Endodermal cell (in vitro differentiated cells): ENCODE measurements around the gene TRIB2. TPM values are rescaled to one million over a fixed set of nuclear protein-coding genes. Genes with fewer than 3 reads are reported as not detected.

Experiments
- DNase-seq: peaks from one replicate; pipeline ENCODE4 v3.0.0-alpha.2; 2017
- H3K27ac ChIP-seq: 2 replicates; pipeline ENCODE4 v1.5.1; 2013; ENCODE audit warnings: mild to moderate bottlenecking, low read depth, low read length, moderate library complexity
- H3K27me3 ChIP-seq: 2 replicates; pipeline ENCODE4 v1.6.1; 2013; ENCODE audit warnings: mild to moderate bottlenecking, low read length, moderate library complexity; ENCODE audit not compliant: insufficient read depth, control insufficient read depth, poor library complexity, severe bottlenecking
- H3K36me3 ChIP-seq: 2 replicates; pipeline ENCODE4 v1.7.0; 2013; ENCODE audit warnings: mild to moderate bottlenecking, low read length, moderate library complexity; ENCODE audit not compliant: control insufficient read depth, insufficient read depth
- H3K4me1 ChIP-seq: one replicate; pipeline ENCODE4 v1.7.0; 2013; ENCODE audit warnings: low read length; ENCODE audit not compliant: control insufficient read depth, insufficient read depth
- H3K4me3 ChIP-seq: 2 replicates; pipeline ENCODE4 v1.5.1; 2013; ENCODE audit warnings: mild to moderate bottlenecking, low read length, moderate library complexity
- H3K9ac ChIP-seq: 2 replicates; pipeline ENCODE4 v1.6.1; 2013; ENCODE audit warnings: mild to moderate bottlenecking, low read length, moderate library complexity; ENCODE audit not compliant: poor library complexity, severe bottlenecking; ENCODE audit errors: extremely low read depth
- H3K9me3 ChIP-seq: 2 replicates; pipeline ENCODE4 v1.6.1; 2013; ENCODE audit warnings: mild to moderate bottlenecking, low read length, moderate library complexity; ENCODE audit not compliant: control insufficient read depth
- H3K27ac Mint-ChIP-seq: 2 replicates; pipeline ENCODE4 v1.8.0; 2020; ENCODE audit warnings: mixed read lengths
- H3K27me3 Mint-ChIP-seq: 2 replicates; pipeline ENCODE4 v1.8.0; 2021; ENCODE audit warnings: mild to moderate bottlenecking, mixed read lengths; ENCODE audit not compliant: insufficient read depth
- H3K36me3 Mint-ChIP-seq: 2 replicates; pipeline ENCODE4 v1.8.0; 2020; ENCODE audit warnings: low read depth, mixed read lengths
- H3K4me1 Mint-ChIP-seq: 2 replicates; pipeline ENCODE4 v1.8.0; 2020; ENCODE audit warnings: mixed read lengths
- H3K4me3 Mint-ChIP-seq: 2 replicates; pipeline ENCODE4 v1.8.0; 2020; ENCODE audit warnings: mild to moderate bottlenecking, moderate library complexity, mixed read lengths
- H3K9me3 Mint-ChIP-seq: 2 replicates; pipeline ENCODE4 v1.8.0; 2020; ENCODE audit warnings: mild to moderate bottlenecking, mixed read lengths
- WGBS, 2 experiments: methylation state at CpG; one replicate each; pipeline versions ENCODE4 v1.1.5 to v1.1.7; 2013; ENCODE audit warnings: missing lambda C conversion rate in 2 of 2, mixed read lengths in 1 of 2; ENCODE audit not compliant: insufficient coverage in 1 of 2, insufficient read length in 1 of 2; 5-methylcytosine and 5-hydroxymethylcytosine counted together
- total RNA-seq, 2 donors: library from RNA; stranded (reverse); fragmentation: NEBNext Ultra II Directional in 1 of 2; extraction: Animal tissue kit (Norgen Biotek cat#: 25700) in 1 of 2; gene quantifications; 2 replicates in 1 of 2; 3 replicates in 1 of 2; pipeline ENCODE4 v1.2.1, GENCODE V29; 2021
- TF ChIP-seq, protein P1 (sequence below): fragments of 200-600 bp; sonication (generic); conservative IDR thresholded peaks from 2 replicates; pipeline ENCODE4 v1.5.0; 2021; ENCODE audit warnings: antibody characterized with exemption, mild to moderate bottlenecking

TRIB2 gene
- total RNA-seq, 2 donors from 2014 or later, result 23.8 to 29.8 TPM

DNA sequence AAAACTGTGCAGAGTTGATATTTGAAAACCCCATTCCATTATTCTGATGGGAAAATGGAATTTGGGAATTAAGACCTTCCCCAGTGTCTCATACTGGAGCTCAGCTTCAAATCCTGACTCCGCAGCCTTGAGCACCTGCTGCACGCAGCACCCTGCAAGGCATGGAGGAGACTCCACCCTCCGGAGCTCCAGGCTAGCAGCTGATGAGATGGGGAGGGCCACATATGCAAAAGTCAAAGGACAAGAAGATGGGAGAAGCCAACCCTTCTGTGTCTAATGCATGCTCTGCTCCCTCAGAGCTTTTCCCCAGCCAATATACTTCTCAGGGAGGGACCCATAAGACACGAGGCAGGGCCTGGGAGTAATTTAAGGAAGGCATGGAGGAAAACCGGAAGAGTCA, 34.7 kb upstream of the TRIB2 start:
- H3K27me3 Mint-ChIP-seq, result peaks cover 5% of the 10 kb centered on the region
- Histone ChIP-seq H3K27ac (no peak overlapping the region), H3K4me1 (peaks cover 9% of the 10 kb centered on the region), H3K4me3 (no peak overlapping the region), H3K9me3 (peaks cover 7% of the 10 kb centered on the region), H3K27me3 (no peaks in the 10 kb centered on the region), H3K36me3 (no peaks in the 10 kb centered on the region), H3K9ac (no peak overlapping the region)
- WGBS, 2 experiments, result 97 to 100% methylated on average over 2 to 4 of the region's 5 CpGs
- TF ChIP-seq, protein P1, sequence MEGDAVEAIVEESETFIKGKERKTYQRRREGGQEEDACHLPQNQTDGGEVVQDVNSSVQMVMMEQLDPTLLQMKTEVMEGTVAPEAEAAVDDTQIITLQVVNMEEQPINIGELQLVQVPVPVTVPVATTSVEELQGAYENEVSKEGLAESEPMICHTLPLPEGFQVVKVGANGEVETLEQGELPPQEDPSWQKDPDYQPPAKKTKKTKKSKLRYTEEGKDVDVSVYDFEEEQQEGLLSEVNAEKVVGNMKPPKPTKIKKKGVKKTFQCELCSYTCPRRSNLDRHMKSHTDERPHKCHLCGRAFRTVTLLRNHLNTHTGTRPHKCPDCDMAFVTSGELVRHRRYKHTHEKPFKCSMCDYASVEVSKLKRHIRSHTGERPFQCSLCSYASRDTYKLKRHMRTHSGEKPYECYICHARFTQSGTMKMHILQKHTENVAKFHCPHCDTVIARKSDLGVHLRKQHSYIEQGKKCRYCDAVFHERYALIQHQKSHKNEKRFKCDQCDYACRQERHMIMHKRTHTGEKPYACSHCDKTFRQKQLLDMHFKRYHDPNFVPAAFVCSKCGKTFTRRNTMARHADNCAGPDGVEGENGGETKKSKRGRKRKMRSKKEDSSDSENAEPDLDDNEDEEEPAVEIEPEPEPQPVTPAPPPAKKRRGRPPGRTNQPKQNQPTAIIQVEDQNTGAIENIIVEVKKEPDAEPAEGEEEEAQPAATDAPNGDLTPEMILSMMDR, result no peak
- H3K9me3 Mint-ChIP-seq, result peaks cover 6% of the 10 kb centered on the region
- no peak for DNase-seq
- peaks cover 20% of the 10 kb centered on the region for H3K4me1 Mint-ChIP-seq
- H3K27ac Mint-ChIP-seq, result no peak overlapping the region
- H3K4me3 Mint-ChIP-seq, result no peak overlapping the region
- H3K36me3 Mint-ChIP-seq, result no peaks in the 10 kb centered on the region

DNA sequence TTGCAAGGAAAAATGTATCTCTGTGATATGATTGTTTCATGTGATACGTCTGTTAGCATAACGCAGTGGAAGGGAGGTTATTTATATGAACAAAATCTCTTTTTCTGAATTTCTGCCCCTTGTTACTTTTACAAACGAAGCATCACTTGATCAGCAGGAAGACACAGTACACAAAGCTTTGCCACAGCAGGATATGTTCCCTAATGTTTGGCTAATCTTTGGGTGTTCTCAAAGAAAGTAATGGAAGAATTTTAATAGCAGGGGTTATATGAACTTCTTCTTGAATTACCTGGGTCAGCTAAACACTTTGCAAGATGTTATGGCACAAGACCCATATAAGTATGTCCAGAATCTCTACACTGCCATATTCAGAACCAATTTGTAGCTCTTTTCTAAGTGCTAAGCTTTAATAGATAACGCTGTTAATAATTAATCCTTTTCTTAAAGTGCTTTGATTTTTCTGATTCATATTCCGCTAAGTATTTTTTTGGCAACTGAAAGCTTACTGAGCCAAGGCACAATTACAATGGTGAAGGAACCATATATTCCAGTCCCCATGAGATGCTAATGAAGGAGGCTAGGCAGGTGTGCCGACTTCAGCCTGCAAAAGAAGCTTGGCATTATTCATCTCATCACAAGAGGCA, 33.2 kb upstream of the TRIB2 start:
- TF ChIP-seq, protein P1, result no peak
- 93 to 95% methylated on average over 6 of the region's 6 CpGs for WGBS, 2 experiments
- Mint-ChIP-seq H3K36me3 (no peaks in the 10 kb centered on the region), H3K4me3 (no peak overlapping the region), H3K27me3 (peaks cover 5% of the 10 kb centered on the region), H3K27ac (no peak overlapping the region), H3K9me3 (peaks cover 6% of the 10 kb centered on the region), H3K4me1 (peaks cover 27% of the 10 kb centered on the region)
- Histone ChIP-seq H3K27ac (no peak overlapping the region), H3K9me3 (peaks cover 7% of the 10 kb centered on the region), H3K27me3 (no peaks in the 10 kb centered on the region), H3K4me3 (no peak overlapping the region), H3K9ac (no peak overlapping the region), H3K36me3 (no peaks in the 10 kb centered on the region), H3K4me1 (peaks cover 9% of the 10 kb centered on the region)
- DNase-seq, result no peak

DNA sequence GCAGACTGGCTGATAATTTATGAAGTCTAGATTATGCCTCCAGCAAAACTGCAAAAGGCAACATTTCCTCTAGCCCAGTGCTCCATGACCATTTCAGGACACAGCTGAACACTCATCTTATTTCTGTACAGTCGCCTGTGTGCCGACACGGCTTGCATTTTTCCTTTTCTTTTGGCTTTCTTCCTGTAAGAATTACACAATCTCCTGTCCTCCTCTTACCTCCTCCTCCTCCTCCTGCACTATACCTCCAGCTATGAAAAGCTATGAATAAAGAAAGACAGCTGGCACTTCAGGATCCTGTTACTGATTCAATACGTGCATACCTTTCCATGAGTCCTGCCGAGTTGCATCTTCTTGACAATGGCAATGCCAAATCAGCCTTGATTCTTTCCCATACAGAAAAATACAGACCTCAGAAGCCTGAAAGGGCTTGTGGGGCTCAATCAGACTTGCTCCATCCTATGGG, 32.2 kb upstream of the TRIB2 start:
- no peak for DNase-seq
- peaks cover 6% of the 10 kb centered on the region for H3K9me3 Mint-ChIP-seq
- peaks cover 9% of the 10 kb centered on the region for H3K4me1 ChIP-seq
- H3K4me3 Mint-ChIP-seq, result no peak overlapping the region
- H3K36me3 Mint-ChIP-seq, result no peaks in the 10 kb centered on the region
- H3K27ac Mint-ChIP-seq, result no peak overlapping the region
- H3K4me1 Mint-ChIP-seq, result peaks cover 27% of the 10 kb centered on the region
- H3K36me3 ChIP-seq, result no peaks in the 10 kb centered on the region
- no peaks in the 10 kb centered on the region for H3K27me3 ChIP-seq
- no peak overlapping the region for H3K9ac ChIP-seq
- TF ChIP-seq, protein P1, result no peak
- H3K9me3 ChIP-seq, result peaks cover 8% of the 10 kb centered on the region
- H3K4me3 ChIP-seq, result no peak overlapping the region
- 73 to 87% methylated on average over 5 of the region's 5 CpGs for WGBS, 2 experiments
- H3K27ac ChIP-seq, result no peak overlapping the region
- peaks cover 5% of the 10 kb centered on the region for H3K27me3 Mint-ChIP-seq
